Breast epithelium (tissue), 3 donors: Measurements from ENCODE around the gene SUMF1.
"Not testable (repeated sequence)": the region's sequence is repeated elsewhere in the genome, so short reads cannot be mapped to it uniquely, and the experiment has no call there.

ENCODE experiments used
- POLR2A ChIP-seq: fragments of 450-650 bp; IDR thresholded peaks from one replicate; pipeline ENCODE4 v1.6.1; 2016; ENCODE audit warnings: antibody characterized with exemption, mild to moderate bottlenecking, moderate library complexity
- POLR2AphosphoS5 ChIP-seq, 3 donors: sonication (generic); formaldehyde crosslinking; IDR thresholded peaks; one replicate each; pipeline ENCODE4 v1.6.1; 2017; ENCODE audit warnings: antibody characterized with exemption in 3 of 3
- TF ChIP-seq, protein P1 (sequence below), 3 donors: fragments of 450-650 bp; IDR thresholded peaks; one replicate each; pipeline ENCODE4 v1.5.1; 2016 to 2017; ENCODE audit warnings: antibody characterized with exemption in 3 of 3, mild to moderate bottlenecking in 3 of 3, moderate library complexity in 3 of 3

DNA sequence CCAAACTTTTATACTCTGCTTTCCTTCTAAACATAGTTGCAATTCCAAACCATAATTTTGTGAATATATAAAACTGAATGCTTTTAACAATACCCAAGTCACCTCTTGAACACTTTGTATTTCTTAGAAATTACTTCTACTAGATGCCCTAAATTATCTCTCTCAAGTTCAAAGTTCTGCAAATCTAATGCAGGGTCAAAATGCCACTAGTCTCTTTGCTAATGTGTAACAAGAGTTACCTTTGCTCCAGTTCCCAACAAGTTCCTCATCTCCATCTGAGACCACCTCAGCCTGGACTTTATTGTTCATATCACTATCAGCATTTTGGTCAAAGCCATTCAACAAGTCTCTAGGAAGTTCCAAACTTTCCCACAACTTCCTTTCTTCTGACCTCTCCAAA lies 137.3 kb downstream of the SUMF1 start:
- TF ChIP-seq POLR2AphosphoS5 (IDR thresholded peaks at IDR 0.05); POLR2A: not testable (repeated sequence)
- TF ChIP-seq, protein P1, sequence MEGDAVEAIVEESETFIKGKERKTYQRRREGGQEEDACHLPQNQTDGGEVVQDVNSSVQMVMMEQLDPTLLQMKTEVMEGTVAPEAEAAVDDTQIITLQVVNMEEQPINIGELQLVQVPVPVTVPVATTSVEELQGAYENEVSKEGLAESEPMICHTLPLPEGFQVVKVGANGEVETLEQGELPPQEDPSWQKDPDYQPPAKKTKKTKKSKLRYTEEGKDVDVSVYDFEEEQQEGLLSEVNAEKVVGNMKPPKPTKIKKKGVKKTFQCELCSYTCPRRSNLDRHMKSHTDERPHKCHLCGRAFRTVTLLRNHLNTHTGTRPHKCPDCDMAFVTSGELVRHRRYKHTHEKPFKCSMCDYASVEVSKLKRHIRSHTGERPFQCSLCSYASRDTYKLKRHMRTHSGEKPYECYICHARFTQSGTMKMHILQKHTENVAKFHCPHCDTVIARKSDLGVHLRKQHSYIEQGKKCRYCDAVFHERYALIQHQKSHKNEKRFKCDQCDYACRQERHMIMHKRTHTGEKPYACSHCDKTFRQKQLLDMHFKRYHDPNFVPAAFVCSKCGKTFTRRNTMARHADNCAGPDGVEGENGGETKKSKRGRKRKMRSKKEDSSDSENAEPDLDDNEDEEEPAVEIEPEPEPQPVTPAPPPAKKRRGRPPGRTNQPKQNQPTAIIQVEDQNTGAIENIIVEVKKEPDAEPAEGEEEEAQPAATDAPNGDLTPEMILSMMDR (IDR thresholded peaks at IDR 0.05), result not testable (repeated sequence)
